ENCODE data around the gene SPP1.
"Not testable (repeated sequence)": the region's sequence is repeated elsewhere in the genome, so short reads cannot be mapped to it uniquely, and the experiment has no call there.

SPP1 gene

GRCh38 chr4:87986508-87986907 is 11.0 kb downstream of the SPP1 start:
- no peaks in the 10 kb centered on the region for H3K36me3 ChIP-seq (ENCODE audit: control insufficient read depth, insufficient read depth, low read length)
- no peak overlapping the region for H3K4me3 ChIP-seq (ENCODE audit: low read depth, low read length)
- no peak overlapping the region for H3K27ac ChIP-seq (ENCODE audit: low read depth, low read length)
- H3K27me3 ChIP-seq (ENCODE audit: control insufficient read depth, insufficient read depth, low read length) = no peaks in the 10 kb centered on the region
- H3K4me1 ChIP-seq (ENCODE audit: control insufficient read depth, insufficient read depth, low read length) = 0 out of 2 replicates have a peak, but pooled peaks cover 2% of the 10 kb centered on the region
- H3K9ac ChIP-seq (ENCODE audit: low read depth, low read length) = no peak overlapping the region
- H3K9me3 ChIP-seq (ENCODE audit: control insufficient read depth, insufficient read depth, low read length) = no peaks in the 10 kb centered on the region

GRCh38 chr4:87989765-87990164 is 14.3 kb downstream of the SPP1 start:
- Histone ChIP-seq H3K4me3 (ENCODE audit: low read depth, low read length) (no peak overlapping the region), H3K9ac (ENCODE audit: low read depth, low read length) (no peak overlapping the region), H3K27ac (ENCODE audit: low read depth, low read length) (no peak overlapping the region), H3K27me3 (ENCODE audit: control insufficient read depth, insufficient read depth, low read length) (no peaks in the 10 kb centered on the region), H3K36me3 (ENCODE audit: control insufficient read depth, insufficient read depth, low read length) (no peaks in the 10 kb centered on the region), H3K4me1 (ENCODE audit: control insufficient read depth, insufficient read depth, low read length) (0 out of 2 replicates have a peak, but pooled peaks cover 2% of the 10 kb centered on the region), H3K9me3 (ENCODE audit: control insufficient read depth, insufficient read depth, low read length) (no peaks in the 10 kb centered on the region)

GRCh38 chr4:87995435-87995834 is 19.9 kb downstream of the SPP1 start:
- Histone ChIP-seq H3K27me3 (ENCODE audit: control insufficient read depth, insufficient read depth, low read length) (no peaks in the 10 kb centered on the region), H3K36me3 (ENCODE audit: control insufficient read depth, insufficient read depth, low read length) (no peaks in the 10 kb centered on the region), H3K27ac (ENCODE audit: low read depth, low read length) (no peak overlapping the region), H3K9ac (ENCODE audit: low read depth, low read length) (no peak overlapping the region), H3K4me3 (ENCODE audit: low read depth, low read length) (no peak overlapping the region), H3K4me1 (ENCODE audit: control insufficient read depth, insufficient read depth, low read length) (peaks cover 4% of the 10 kb centered on the region; the same call in 1 of the 2 replicates), H3K9me3 (ENCODE audit: control insufficient read depth, insufficient read depth, low read length) (no peaks in the 10 kb centered on the region)

- not testable (repeated sequence) for H3K4me1 ChIP-seq (ENCODE audit: control insufficient read depth, insufficient read depth, low read length); H3K9me3 ChIP-seq (ENCODE audit: control insufficient read depth, insufficient read depth, low read length); H3K27me3 ChIP-seq (ENCODE audit: control insufficient read depth, insufficient read depth, low read length)
Measured at GRCh38 chr4:87999191-87999691, 23.7 kb downstream of the SPP1 start.

GRCh38 chr4:88001871-88002270 is 26.4 kb downstream of the SPP1 start:
- Histone ChIP-seq H3K4me3 (ENCODE audit: low read depth, low read length) (no peak overlapping the region), H3K9me3 (ENCODE audit: control insufficient read depth, insufficient read depth, low read length) (no peaks in the 10 kb centered on the region), H3K27ac (ENCODE audit: low read depth, low read length) (no peak overlapping the region), H3K9ac (ENCODE audit: low read depth, low read length) (no peak overlapping the region), H3K27me3 (ENCODE audit: control insufficient read depth, insufficient read depth, low read length) (peaks cover 18% of the 10 kb centered on the region), H3K36me3 (ENCODE audit: control insufficient read depth, insufficient read depth, low read length) (no peaks in the 10 kb centered on the region), H3K4me1 (ENCODE audit: control insufficient read depth, insufficient read depth, low read length) (peaks cover 5% of the 10 kb centered on the region)

More at GRCh38 chr4:87999191-87999691, 23.7 kb downstream of the SPP1 start:
- H3K9ac ChIP-seq (ENCODE audit: low read depth, low read length); H3K27ac ChIP-seq (ENCODE audit: low read depth, low read length); H3K4me3 ChIP-seq (ENCODE audit: low read depth, low read length); H3K36me3 ChIP-seq (ENCODE audit: control insufficient read depth, insufficient read depth, low read length): not testable (repeated sequence)

- H3K4me1 ChIP-seq (ENCODE audit: control insufficient read depth, insufficient read depth, low read length) = peaks cover 8% of the 10 kb centered on the region
- no peak overlapping the region for H3K27ac ChIP-seq (ENCODE audit: low read depth, low read length)
- no peaks in the 10 kb centered on the region for H3K36me3 ChIP-seq (ENCODE audit: control insufficient read depth, insufficient read depth, low read length)
- H3K9ac ChIP-seq (ENCODE audit: low read depth, low read length) = no peak overlapping the region
- H3K27me3 ChIP-seq (ENCODE audit: control insufficient read depth, insufficient read depth, low read length) = peaks cover 22% of the 10 kb centered on the region
- H3K4me3 ChIP-seq (ENCODE audit: low read depth, low read length) = no peak overlapping the region
- H3K9me3 ChIP-seq (ENCODE audit: control insufficient read depth, insufficient read depth, low read length) = no peaks in the 10 kb centered on the region
Measured at GRCh38 chr4:88002786-88003185, 27.3 kb downstream of the SPP1 start.

GRCh38 chr4:88003261-88003660 is 27.7 kb downstream of the SPP1 start:
- peaks cover 8% of the 10 kb centered on the region for H3K4me1 ChIP-seq (ENCODE audit: control insufficient read depth, insufficient read depth, low read length)
- no peaks in the 10 kb centered on the region for H3K36me3 ChIP-seq (ENCODE audit: control insufficient read depth, insufficient read depth, low read length)
- no peak overlapping the region for H3K9ac ChIP-seq (ENCODE audit: low read depth, low read length)
- H3K9me3 ChIP-seq (ENCODE audit: control insufficient read depth, insufficient read depth, low read length) = no peaks in the 10 kb centered on the region
- no peak overlapping the region for H3K4me3 ChIP-seq (ENCODE audit: low read depth, low read length)
- no peak overlapping the region for H3K27ac ChIP-seq (ENCODE audit: low read depth, low read length)
- peaks cover 22% of the 10 kb centered on the region for H3K27me3 ChIP-seq (ENCODE audit: control insufficient read depth, insufficient read depth, low read length)

- H3K27ac ChIP-seq (ENCODE audit: low read depth, low read length) = no peak overlapping the region
- H3K4me3 ChIP-seq (ENCODE audit: low read depth, low read length) = no peak overlapping the region
- peaks cover 22% of the 10 kb centered on the region for H3K4me1 ChIP-seq (ENCODE audit: control insufficient read depth, insufficient read depth, low read length)
- H3K9me3 ChIP-seq (ENCODE audit: control insufficient read depth, insufficient read depth, low read length) = no peaks in the 10 kb centered on the region
- no peak overlapping the region for H3K9ac ChIP-seq (ENCODE audit: low read depth, low read length)
- H3K36me3 ChIP-seq (ENCODE audit: control insufficient read depth, insufficient read depth, low read length) = no peaks in the 10 kb centered on the region
- H3K27me3 ChIP-seq (ENCODE audit: control insufficient read depth, insufficient read depth, low read length) = peaks cover 22% of the 10 kb centered on the region
Measured at GRCh38 chr4:88005076-88005475, 29.6 kb downstream of the SPP1 start.

- no peaks in the 10 kb centered on the region for H3K36me3 ChIP-seq (ENCODE audit: control insufficient read depth, insufficient read depth, low read length)
- H3K4me3 ChIP-seq (ENCODE audit: low read depth, low read length) = no peak overlapping the region
- peaks cover 30% of the 10 kb centered on the region for H3K4me1 ChIP-seq (ENCODE audit: control insufficient read depth, insufficient read depth, low read length)
- H3K9ac ChIP-seq (ENCODE audit: low read depth, low read length) = no peak overlapping the region
- peaks cover 22% of the 10 kb centered on the region for H3K27me3 ChIP-seq (ENCODE audit: control insufficient read depth, insufficient read depth, low read length)
- H3K9me3 ChIP-seq (ENCODE audit: control insufficient read depth, insufficient read depth, low read length) = no peaks in the 10 kb centered on the region
- no peak overlapping the region for H3K27ac ChIP-seq (ENCODE audit: low read depth, low read length)
Measured at GRCh38 chr4:88005946-88006345, 30.4 kb downstream of the SPP1 start.

GRCh38 chr4:88006956-88007303 is 31.4 kb downstream of the SPP1 start:
- Histone ChIP-seq H3K9ac (ENCODE audit: low read depth, low read length) (peak overlapping the region; percentile 47; the same call in 1 of the 2 replicates), H3K27me3 (ENCODE audit: control insufficient read depth, insufficient read depth, low read length) (peaks cover 22% of the 10 kb centered on the region), H3K9me3 (ENCODE audit: control insufficient read depth, insufficient read depth, low read length) (no peaks in the 10 kb centered on the region), H3K4me3 (ENCODE audit: low read depth, low read length) (peak overlapping the region; percentile 68), H3K27ac (ENCODE audit: low read depth, low read length) (no peak overlapping the region), H3K4me1 (ENCODE audit: control insufficient read depth, insufficient read depth, low read length) (peaks cover 38% of the 10 kb centered on the region), H3K36me3 (ENCODE audit: control insufficient read depth, insufficient read depth, low read length) (no peaks in the 10 kb centered on the region)

- Histone ChIP-seq H3K9ac (ENCODE audit: low read depth, low read length) (peak within 1 kb of the TSS; percentile 80), H3K27me3 (ENCODE audit: control insufficient read depth, insufficient read depth, low read length) (peaks cover 22% of the 10 kb centered on the region), H3K9me3 (ENCODE audit: control insufficient read depth, insufficient read depth, low read length) (no peaks in the 10 kb centered on the region), H3K36me3 (ENCODE audit: control insufficient read depth, insufficient read depth, low read length) (no peaks in the 10 kb centered on the region), H3K4me1 (ENCODE audit: control insufficient read depth, insufficient read depth, low read length) (peaks cover 42% of the 10 kb centered on the region), H3K27ac (ENCODE audit: low read depth, low read length) (peak within 1 kb of the TSS; percentile 39), H3K4me3 (ENCODE audit: low read depth, low read length) (peak within 1 kb of the TSS; percentile 68)
Measured at GRCh38 chr4:88007304-88008121, 32.0 kb downstream of the SPP1 start, which contains the start of gene PKD2. PKD2 (plus strand) TSS chr4:88007635; CDS start chr4:88007734, 99 bp downstream.

Data from HUES48 (cell line).